H1 (cell line): ENCODE measurements around the gene UBE2E1. TPM values are rescaled to one million over a fixed set of nuclear protein-coding genes. Genes with fewer than 3 reads are reported as not detected.

Experiments
- CTCF ChIA-PET: fragments of 300-600 bp; sonication (Branson Sonifier 250); formaldehyde crosslinking; loops from one replicate; lab custom pipeline; 2021; ENCODE audit not compliant: partially characterized antibody; lab: Charles Lee
- POLR2A ChIA-PET: fragments of 300-600 bp; sonication (Branson Sonifier 250); formaldehyde crosslinking; loops from one replicate; lab custom pipeline; 2021; ENCODE audit warnings: inconsistent platforms; ENCODE audit not compliant: partially characterized antibody; lab: Charles Lee
- DNase-seq, 2 experiments: peaks; one replicate each; pipeline versions ENCODE4 v3.0.0 to v3.0.0-alpha.2; 2010 to 2022; ENCODE audit warnings: low spot score in 2 of 2, low read depth in 1 of 2, mixed read lengths in 1 of 2
- FAIRE-seq: peaks from 2 replicates; lab custom pipeline; 2011; peaks lifted over from hg19 to GRCh38; lab: Jason Lieb, UNC
- H2AFZ ChIP-seq: 2 replicates; pipeline ENCODE4 v1.8.1; 2012; ENCODE audit warnings: low read length, inconsistent platforms
- H2AK5ac ChIP-seq: 2 replicates; pipeline ENCODE4 v1.6.1; 2013; ENCODE audit warnings: low read depth, low read length
- H2BK120ac ChIP-seq: replicated peaks from 2 replicates; pipeline ENCODE3; 2013; ENCODE audit warnings: low read depth, low read length, inconsistent platforms
- H2BK12ac ChIP-seq: 2 replicates; pipeline ENCODE4 v1.6.1; 2013; ENCODE audit warnings: low read depth, low read length
- H2BK15ac ChIP-seq: 2 replicates; pipeline ENCODE4 v1.6.1; 2013; ENCODE audit warnings: low read length
- H2BK20ac ChIP-seq: 2 replicates; pipeline ENCODE4 v1.6.1; 2013; ENCODE audit warnings: low read length
- H2BK5ac ChIP-seq: 2 replicates; pipeline ENCODE4 v1.6.1; 2013; ENCODE audit warnings: low read depth, low read length
- H3K14ac ChIP-seq: 2 replicates; pipeline ENCODE4 v1.6.1; 2013; ENCODE audit warnings: inconsistent platforms; ENCODE audit not compliant: insufficient read length
- H3K18ac ChIP-seq: 2 replicates; pipeline ENCODE4 v1.6.1; 2013; ENCODE audit warnings: low read length; ENCODE audit errors: extremely low read depth
- H3K23ac ChIP-seq: 2 replicates; pipeline ENCODE4 v1.6.1; 2013; ENCODE audit warnings: inconsistent platforms; ENCODE audit not compliant: insufficient read length
- H3K23me2 ChIP-seq: 2 replicates; pipeline ENCODE4 v1.6.1; 2013; ENCODE audit warnings: low read depth, low read length
- H3K27ac ChIP-seq: 2 replicates; pipeline ENCODE4 v1.6.1; 2011; ENCODE audit warnings: low read depth, low read length, inconsistent platforms
- H3K27me3 ChIP-seq, 4 experiments: replicated peaks in 1 of 4; 1 replicate in 1 of 4; 2 replicates in 3 of 4; pipeline versions ENCODE4 v1.6.1 to v1.8.1; 2011 to 2013; ENCODE audit warnings: low read length in 3 of 4, mild to moderate bottlenecking in 3 of 4, inconsistent platforms in 2 of 4, mixed read lengths in 2 of 4, moderate library complexity in 1 of 4; ENCODE audit not compliant: control insufficient read depth in 3 of 4, insufficient read depth in 3 of 4; ENCODE audit errors: extremely low read depth in 1 of 4
- H3K36me3 ChIP-seq, 4 experiments: 2 replicates each; pipeline versions ENCODE4 v1.6.1 to v1.8.1; 2011 to 2013; ENCODE audit warnings: mild to moderate bottlenecking in 4 of 4, low read length in 3 of 4, moderate library complexity in 2 of 4, control low read depth in 1 of 4, inconsistent platforms in 1 of 4; ENCODE audit not compliant: insufficient read depth in 4 of 4, control insufficient read depth in 2 of 4
- H3K4ac ChIP-seq: replicated peaks from 2 replicates; pipeline ENCODE3; 2013; ENCODE audit warnings: low read length, low read depth, mixed read lengths, inconsistent platforms; ENCODE audit not compliant: insufficient read length
- H3K4me1 ChIP-seq, 4 experiments: replicated peaks in 1 of 4; 1 replicate in 1 of 4; 2 replicates in 3 of 4; pipeline versions ENCODE4 v1.6.1 to v1.8.1; 2011 to 2013; ENCODE audit warnings: low read length in 3 of 4, inconsistent platforms in 2 of 4, mixed read lengths in 1 of 4; ENCODE audit not compliant: insufficient read depth in 4 of 4, control insufficient read depth in 3 of 4
- H3K4me2 ChIP-seq, 2 experiments: 2 replicates each; pipeline versions ENCODE4 v1.6.1 to v1.8.1; 2011 to 2013; ENCODE audit warnings: low read depth in 2 of 2, low read length in 2 of 2, control low read depth in 1 of 2, inconsistent platforms in 1 of 2, mild to moderate bottlenecking in 1 of 2; ENCODE audit not compliant: insufficient read depth in 1 of 2
- H3K4me3 ChIP-seq, 4 experiments: fragments of 200-600, 300-600 bp in 1 of 4; sonication (generic), shearing (Covaris generic), sonication (Bioruptor Twin) in 1 of 4; 2 replicates each; pipeline versions ENCODE4 v1.5.1 to v1.8.1; 2011 to 2016; ENCODE audit warnings: low read length in 4 of 4, low read depth in 3 of 4, control low read depth in 2 of 4, inconsistent platforms in 2 of 4, mild to moderate bottlenecking in 2 of 4, mixed read lengths in 1 of 4, moderate library complexity in 1 of 4; ENCODE audit not compliant: insufficient read depth in 2 of 4; ENCODE audit errors: extremely low read depth in 1 of 4
- H3K56ac ChIP-seq: replicated peaks from 2 replicates; pipeline ENCODE3; 2013; ENCODE audit warnings: low read depth, mild to moderate bottlenecking, mixed read lengths, low read length, inconsistent platforms; ENCODE audit not compliant: insufficient read length
- H3K79me1 ChIP-seq: 2 replicates; pipeline ENCODE4 v1.6.1; 2013; ENCODE audit warnings: low read depth, low read length, control low read depth
- H3K79me2 ChIP-seq, 2 experiments: 2 replicates each; pipeline versions ENCODE4 v1.6.1 to v1.8.1; 2012 to 2013; ENCODE audit warnings: low read length in 2 of 2, mild to moderate bottlenecking in 2 of 2, inconsistent platforms in 1 of 2; ENCODE audit not compliant: insufficient read depth in 2 of 2, control insufficient read depth in 1 of 2
- H3K9ac ChIP-seq, 4 experiments: replicated peaks in 1 of 4; 1 replicate in 1 of 4; 2 replicates in 3 of 4; pipeline versions ENCODE4 v1.6.1 to v1.8.1; 2011 to 2013; ENCODE audit warnings: low read depth in 3 of 4, low read length in 3 of 4, control low read depth in 2 of 4, mild to moderate bottlenecking in 2 of 4, moderate library complexity in 2 of 4, inconsistent platforms in 1 of 4; ENCODE audit errors: extremely low read depth in 1 of 4
- H3K9me3 ChIP-seq, 2 experiments: 2 replicates each; pipeline versions ENCODE4 v1.6.1 to v1.8.1; 2012 to 2013; ENCODE audit warnings: mild to moderate bottlenecking in 2 of 2, moderate library complexity in 2 of 2, control low read depth in 1 of 2, inconsistent platforms in 1 of 2, low read depth in 1 of 2, low read length in 1 of 2, mixed read lengths in 1 of 2; ENCODE audit not compliant: insufficient read depth in 2 of 2
- H4K20me1 ChIP-seq, 2 experiments: replicated peaks in 1 of 2; 2 replicates each; pipeline versions ENCODE3 to v1.8.1; 2011 to 2013; ENCODE audit warnings: inconsistent platforms in 2 of 2, low read length in 2 of 2, mild to moderate bottlenecking in 1 of 2; ENCODE audit not compliant: insufficient read depth in 2 of 2, control insufficient read depth in 1 of 2
- H4K5ac ChIP-seq: 2 replicates; pipeline ENCODE4 v1.6.1; 2013; ENCODE audit warnings: low read length, low read depth, mixed read lengths, inconsistent platforms; ENCODE audit not compliant: insufficient read length
- H4K8ac ChIP-seq: 2 replicates; pipeline ENCODE4 v1.8.0; 2013; ENCODE audit warnings: mild to moderate bottlenecking, moderate library complexity, low read length, inconsistent platforms; ENCODE audit not compliant: insufficient read depth; ENCODE audit errors: extremely low read depth
- H4K91ac ChIP-seq: replicated peaks from 2 replicates; pipeline ENCODE3; 2013; ENCODE audit warnings: low read length, mixed read lengths, inconsistent platforms; ENCODE audit not compliant: insufficient read length
- POU5F1 ChIP-seq: IDR thresholded peaks from 2 replicates; pipeline ENCODE4 v1.6.1; 2011; ENCODE audit warnings: low read depth, mild to moderate bottlenecking, low read length, moderate library complexity
- WGBS, 2 experiments: shearing (Covaris generic) in 1 of 2; methylation state at CpG; one replicate each; pipeline versions ENCODE4 v1.1.6 to v1.1.7; 2013 to 2015; ENCODE audit warnings: low lambda C conversion rate in 2 of 2, mixed read lengths in 2 of 2, inconsistent platforms in 1 of 2, low coverage in 1 of 2, missing lambda C conversion rate in 1 of 2; ENCODE audit not compliant: insufficient replicate concordance in 2 of 2, insufficient coverage in 1 of 2, insufficient read length in 1 of 2; ENCODE audit errors: extremely low coverage in 1 of 2, missing lambda C conversion rate in 1 of 2; 5-methylcytosine and 5-hydroxymethylcytosine counted together
- polyA plus RNA-seq, 7 experiments: library from polyadenylated mRNA; depleted of rRNA in 3 of 7; stranded (reverse) in 5 of 7; unstranded in 2 of 7; fragments of >200 nt in 5 of 7; fragments of 200-250 nt in 2 of 7; gene quantifications; 1 replicate in 5 of 7; 2 replicates in 1 of 7; 4 replicates in 1 of 7; pipeline versions ENCODE4 v1.2.1 to v1.2.3, GENCODE V29; 2011 to 2013; ENCODE audit warnings: missing spikeins in 2 of 7, mixed read lengths in 2 of 7
- total RNA-seq: library from RNA; stranded (reverse); fragmentation: NEBNext Ultra II Directional; extraction: Animal tissue kit (Norgen Biotek cat#: 25700); gene quantifications from 2 replicates; pipeline ENCODE4 v1.2.1, GENCODE V29; 2021

UBE2E1 gene
- total and polyA plus RNA-seq, 2 of the 8 experiments (the other 6 are each of a cell fraction or from before 2014, with no cell fraction given) = 109 to 141 TPM

DNA sequence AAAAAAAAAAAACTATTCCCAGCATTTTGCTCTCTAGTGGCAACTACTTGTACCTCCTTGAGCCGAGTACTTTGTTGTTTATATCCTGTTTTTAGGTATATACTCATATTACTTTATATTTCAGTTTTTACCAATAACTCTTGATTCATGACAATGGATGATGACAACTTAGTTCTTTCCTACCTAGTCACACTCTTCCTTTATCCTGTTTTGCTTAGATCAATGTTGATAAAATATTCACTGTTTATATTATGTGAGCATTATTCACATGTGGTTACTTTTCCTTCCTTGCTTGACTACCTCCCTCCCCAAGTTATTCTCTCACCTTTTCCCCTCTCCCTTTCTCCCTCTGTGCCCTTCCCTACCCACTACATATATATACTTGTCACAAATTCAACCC, 57.3 kb downstream of the UBE2E1 start:
- H4K5ac ChIP-seq = no peak overlapping the region
- DNase-seq (no peak), FAIRE-seq (no peak)
- H4K91ac ChIP-seq = no peak overlapping the region
- H4K8ac ChIP-seq = no peak overlapping the region
- peaks cover 0 to 3% (median 0%) of the 10 kb centered on the region in 4 experiments; a peak in 1 of 8 replicates for H3K36me3 ChIP-seq
- H4K20me1 ChIP-seq = peaks cover 17 to 19% of the 10 kb centered on the region in 2 experiments
- H3K4me2 ChIP-seq = no peak overlapping the region
- ChIA-PET CTCF (interaction anchor here (0.7 to 1.6 kb wide), 3 partner anchors 29 to 71 kb away, joined by 3 to 9 read pairs (median 3); partner anchors contain the start of genes NKIRAS1 and RPL15), POLR2A (interaction anchor here (2.3 to 4.1 kb wide), 2 partner anchors 52 to 54 kb away, joined by 7 to 13 read pairs; partner anchors contain the start of genes NKIRAS1 and RPL15)
- no peak overlapping the region for H2BK5ac ChIP-seq
- H3K9ac ChIP-seq = no peak overlapping the region
- no peak overlapping the region for H3K14ac ChIP-seq
- H2BK20ac ChIP-seq = no peak overlapping the region
- no peaks in the 10 kb centered on the region for H3K27me3 ChIP-seq
- H2BK12ac ChIP-seq = no peak overlapping the region
- H3K4me1 ChIP-seq = peaks cover 5 to 19% (median 14%) of the 10 kb centered on the region in 4 experiments
- no peak overlapping the region for H3K56ac ChIP-seq
- H3K9me3 ChIP-seq = no peaks in the 10 kb centered on the region
- H3K79me1 ChIP-seq = no peaks in the 10 kb centered on the region
- 95% methylated on average over 1 of the region's 1 CpG; no CpG with 5 or more reads in 1 of the 2 experiments for WGBS, 2 experiments
- H3K23ac ChIP-seq = no peak overlapping the region
- H3K4ac ChIP-seq = no peak overlapping the region
- H3K4me3 ChIP-seq = no peak overlapping the region
- no peak overlapping the region for H2AK5ac ChIP-seq
- H3K79me2 ChIP-seq = peaks cover 0 to 90% of the 10 kb centered on the region in 2 experiments; a peak in 2 of 4 replicates
- no peak overlapping the region for H2BK15ac ChIP-seq
- no peak overlapping the region for H3K27ac ChIP-seq
- no peak overlapping the region for H2BK120ac ChIP-seq
- H3K18ac ChIP-seq = no peak overlapping the region
- H2AFZ ChIP-seq = no peak overlapping the region
- H3K23me2 ChIP-seq = no peaks in the 10 kb centered on the region; the same call in 1 of the 2 replicates
- no peak for TF ChIP-seq POU5F1
